Measurements from ENCODE around the gene PRKN. TPM values are rescaled to one million over a fixed set of nuclear protein-coding genes. Genes with fewer than 3 reads are reported as not detected.

Gene PRKN
- polyA plus RNA-seq, 1 donor from 2014 or later: 1.2 TPM

- Histone ChIP-seq H3K9me3 (ENCODE audit: low read length) (no peaks in the 10 kb centered on the region), H4K20me1 (ENCODE audit: insufficient read depth) (no peaks in the 10 kb centered on the region), H3F3A (ENCODE audit: insufficient read depth, low read length, poor library complexity, severe bottlenecking) (no peaks in the 10 kb centered on the region), H3K36me3 (ENCODE audit: insufficient read depth, low read length) (no peaks in the 10 kb centered on the region), H2AFZ (ENCODE audit: low read depth, low read length) (no peak overlapping the region), H3K4me2 (ENCODE audit: low read length) (no peak overlapping the region), H3K27me3 (ENCODE audit: insufficient read depth, low read depth, low read length) (no peaks in the 10 kb centered on the region), H3K9ac (ENCODE audit: low read length) (no peak overlapping the region), H3K9me2 (ENCODE audit: insufficient read depth, low read length) (no peaks in the 10 kb centered on the region), H3K79me2 (replicated peaks; ENCODE audit: insufficient read depth, low read length) (no peaks in the 10 kb centered on the region), H3K27ac (ENCODE audit: low read length) (no peak overlapping the region), H3K4me3 (ENCODE audit: low read length) (no peak overlapping the region)
- TF ChIP-seq REST (IDR thresholded peaks at IDR 0.05; ENCODE audit: borderline replicate concordance) (no peak), SMC3 (conservative IDR thresholded peaks at IDR 0.05; ENCODE audit: poor library complexity) (no peak), TAF1 (IDR thresholded peaks at IDR 0.05; ENCODE audit: low read depth) (no peak), MXI1 (conservative IDR thresholded peaks at IDR 0.05; ENCODE audit: poor library complexity, severe bottlenecking) (no peak), EZH2 (IDR thresholded peaks at IDR 0.05; ENCODE audit: borderline replicate concordance, insufficient read depth, low read length, poor library complexity, severe bottlenecking) (no peak), EP300 (conservative IDR thresholded peaks at IDR 0.05; ENCODE audit: poor library complexity, severe bottlenecking) (no peak), CTCF (IDR thresholded peaks at IDR 0.05; ENCODE audit: poor library complexity, severe bottlenecking) (no peak), POLR2AphosphoS5 (IDR thresholded peaks at IDR 0.05) (no peak), RAD21 (conservative IDR thresholded peaks at IDR 0.05) (no peak)
These were observed 412.3 kb downstream of the PRKN start for GRCh38 chr6:162315291-162315690.

GRCh38 chr6:162313922-162314660 is 413.5 kb downstream of the PRKN start:
- Histone ChIP-seq H3K4me3 (ENCODE audit: low read length) (no peak overlapping the region), H3K79me2 (replicated peaks; ENCODE audit: insufficient read depth, low read length) (no peaks in the 10 kb centered on the region), H3K36me3 (ENCODE audit: insufficient read depth, low read length) (no peaks in the 10 kb centered on the region), H3K9me2 (ENCODE audit: insufficient read depth, low read length) (no peaks in the 10 kb centered on the region), H3K9me3 (ENCODE audit: low read length) (no peaks in the 10 kb centered on the region), H3K4me2 (ENCODE audit: low read length) (no peak overlapping the region), H4K20me1 (ENCODE audit: insufficient read depth) (no peaks in the 10 kb centered on the region), H3K9ac (ENCODE audit: low read length) (no peak overlapping the region), H3K27ac (ENCODE audit: low read length) (no peak overlapping the region), H3K27me3 (ENCODE audit: insufficient read depth, low read depth, low read length) (no peaks in the 10 kb centered on the region), H3F3A (ENCODE audit: insufficient read depth, low read length, poor library complexity, severe bottlenecking) (no peaks in the 10 kb centered on the region), H2AFZ (ENCODE audit: low read depth, low read length) (no peak overlapping the region)
- TF ChIP-seq EP300 (conservative IDR thresholded peaks at IDR 0.05; ENCODE audit: poor library complexity, severe bottlenecking) (no peak), TAF1 (IDR thresholded peaks at IDR 0.05; ENCODE audit: low read depth) (no peak), POLR2AphosphoS5 (IDR thresholded peaks at IDR 0.05) (no peak), RAD21 (conservative IDR thresholded peaks at IDR 0.05) (no peak), SMC3 (conservative IDR thresholded peaks at IDR 0.05; ENCODE audit: poor library complexity) (no peak), MXI1 (conservative IDR thresholded peaks at IDR 0.05; ENCODE audit: poor library complexity, severe bottlenecking) (no peak), REST (IDR thresholded peaks at IDR 0.05; ENCODE audit: borderline replicate concordance) (no peak), EZH2 (IDR thresholded peaks at IDR 0.05; ENCODE audit: borderline replicate concordance, insufficient read depth, low read length, poor library complexity, severe bottlenecking) (no peak), CTCF (IDR thresholded peaks at IDR 0.05; ENCODE audit: poor library complexity, severe bottlenecking) (no peak)

Data from neural cell (in vitro differentiated cells).